HUES6 (cell line): ENCODE measurements around the gene MTMR11.
"Not testable (repeated sequence)": the region's sequence is repeated elsewhere in the genome, so short reads cannot be mapped to it uniquely, and the experiment has no call there.

Experiments
- H3K27ac ChIP-seq: 2 replicates; pipeline ENCODE4 v1.7.0; 2013; ENCODE audit warnings: low read depth, mild to moderate bottlenecking, low read length, inconsistent platforms
- H3K27me3 ChIP-seq: 2 replicates; pipeline ENCODE4 v1.6.1; 2013; ENCODE audit warnings: low read length; ENCODE audit not compliant: control insufficient read depth, insufficient read depth
- H3K36me3 ChIP-seq: 2 replicates; pipeline ENCODE4 v1.6.1; 2013; ENCODE audit warnings: low read length; ENCODE audit not compliant: control insufficient read depth, insufficient read depth
- H3K4me1 ChIP-seq: 2 replicates; pipeline ENCODE4 v1.6.1; 2013; ENCODE audit warnings: low read length; ENCODE audit not compliant: control insufficient read depth, insufficient read depth
- H3K4me3 ChIP-seq: 2 replicates; pipeline ENCODE4 v1.5.1; 2013; ENCODE audit warnings: low read depth, low read length
- H3K9ac ChIP-seq: one replicate; pipeline ENCODE4 v1.6.1; 2013; ENCODE audit warnings: mild to moderate bottlenecking, low read length
- H3K9me3 ChIP-seq: 2 replicates; pipeline ENCODE4 v1.6.1; 2013; ENCODE audit warnings: low read depth, low read length; ENCODE audit not compliant: control insufficient read depth, insufficient read depth

Gene MTMR11

DNA sequence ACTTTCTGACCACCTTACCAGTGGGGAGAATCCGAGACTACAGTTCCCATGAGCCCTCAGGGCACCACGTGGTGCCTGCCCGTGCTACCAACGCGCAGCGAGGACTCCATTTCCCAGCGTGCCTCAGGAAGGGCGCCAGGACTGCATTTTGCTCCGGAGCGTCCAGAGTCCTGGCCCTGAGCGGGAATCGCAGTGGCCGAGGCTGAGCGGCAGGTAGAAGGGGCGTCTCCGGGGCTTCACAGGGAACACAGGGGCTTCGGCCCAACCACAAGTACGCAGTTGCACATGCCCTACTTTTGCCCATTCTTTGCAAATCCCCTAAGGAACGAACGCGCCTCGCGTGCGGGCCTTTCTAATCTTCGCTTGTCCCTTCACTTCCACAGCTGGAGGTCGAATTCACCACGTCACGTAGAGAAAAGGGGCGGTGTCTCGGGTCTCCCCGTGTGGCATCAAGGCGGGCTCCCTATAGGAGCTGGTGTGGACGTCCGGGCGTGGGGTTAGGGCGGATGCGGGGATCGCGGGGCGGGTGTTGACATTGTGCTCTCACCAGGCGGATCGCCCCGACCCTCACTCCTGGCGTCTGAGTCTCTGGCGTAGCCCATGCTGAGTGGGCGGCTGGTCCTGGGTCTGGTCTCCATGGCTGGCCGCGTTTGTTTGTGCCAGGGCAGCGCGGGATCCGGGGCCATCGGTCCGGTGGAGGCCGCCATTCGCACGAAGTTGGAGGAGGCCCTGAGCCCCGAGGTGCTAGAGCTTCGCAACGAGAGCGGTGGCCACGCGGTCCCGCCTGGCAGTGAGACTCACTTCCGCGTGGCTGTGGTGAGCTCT lies 37.0 kb downstream of the MTMR11 start, which contains the start of gene BOLA1:
Gene BOLA1, plus strand, starts transcription at position 109 of the 825 bp plus-strand sequence. Its CDS starts 492 bp downstream, at position 601.
- Histone ChIP-seq H3K4me1 (peaks cover 4% of the 10 kb centered on the region), H3K36me3 (peaks cover 6% of the 10 kb centered on the region), H3K27me3 (no peaks in the 10 kb centered on the region), H3K27ac (peak within 1 kb of the TSS; percentile 53; the same call in 1 of the 2 replicates), H3K9me3 (peaks cover 5% of the 10 kb centered on the region; the same call in 1 of the 2 replicates), H3K4me3 (peak within 1 kb of the TSS; percentile 68), H3K9ac (peak within 1 kb of the TSS; percentile 65)

- peaks cover 5% of the 10 kb centered on the region; the same call in 1 of the 2 replicates for H3K9me3 ChIP-seq
- H3K4me3 ChIP-seq = no peak overlapping the region
- H3K4me1 ChIP-seq = peaks cover 4% of the 10 kb centered on the region
- no peaks in the 10 kb centered on the region for H3K36me3 ChIP-seq
- no peak overlapping the region for H3K9ac ChIP-seq
- no peaks in the 10 kb centered on the region for H3K27me3 ChIP-seq
- no peak overlapping the region for H3K27ac ChIP-seq
Measured at GRCh38 chr1:149896575-149896974, 40.1 kb downstream of the MTMR11 start.

DNA sequence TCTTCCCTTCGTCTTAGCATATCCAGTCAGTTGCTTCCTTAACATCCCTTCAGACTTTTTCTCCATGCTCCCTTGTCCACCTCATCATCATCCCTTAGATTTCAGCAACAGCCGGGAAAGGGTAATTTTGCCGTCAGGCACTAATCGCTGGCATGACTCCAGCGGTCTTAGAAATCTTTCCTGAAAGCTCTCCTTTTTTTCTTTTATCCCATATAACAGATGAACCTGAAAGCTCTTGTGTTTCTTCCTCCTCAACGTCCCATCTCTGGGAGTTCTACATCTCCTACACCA lies 47.7 kb downstream of the MTMR11 start:
- H3K36me3 ChIP-seq = no peaks in the 10 kb centered on the region
- no peaks in the 10 kb centered on the region for H3K9me3 ChIP-seq
- H3K9ac ChIP-seq = peak overlapping the region; percentile 93
- H3K27me3 ChIP-seq = no peaks in the 10 kb centered on the region
- H3K4me1 ChIP-seq = peaks cover 14% of the 10 kb centered on the region
- peak overlapping the region; percentile 67 for H3K4me3 ChIP-seq
- H3K27ac ChIP-seq = peak overlapping the region; percentile 94

DNA sequence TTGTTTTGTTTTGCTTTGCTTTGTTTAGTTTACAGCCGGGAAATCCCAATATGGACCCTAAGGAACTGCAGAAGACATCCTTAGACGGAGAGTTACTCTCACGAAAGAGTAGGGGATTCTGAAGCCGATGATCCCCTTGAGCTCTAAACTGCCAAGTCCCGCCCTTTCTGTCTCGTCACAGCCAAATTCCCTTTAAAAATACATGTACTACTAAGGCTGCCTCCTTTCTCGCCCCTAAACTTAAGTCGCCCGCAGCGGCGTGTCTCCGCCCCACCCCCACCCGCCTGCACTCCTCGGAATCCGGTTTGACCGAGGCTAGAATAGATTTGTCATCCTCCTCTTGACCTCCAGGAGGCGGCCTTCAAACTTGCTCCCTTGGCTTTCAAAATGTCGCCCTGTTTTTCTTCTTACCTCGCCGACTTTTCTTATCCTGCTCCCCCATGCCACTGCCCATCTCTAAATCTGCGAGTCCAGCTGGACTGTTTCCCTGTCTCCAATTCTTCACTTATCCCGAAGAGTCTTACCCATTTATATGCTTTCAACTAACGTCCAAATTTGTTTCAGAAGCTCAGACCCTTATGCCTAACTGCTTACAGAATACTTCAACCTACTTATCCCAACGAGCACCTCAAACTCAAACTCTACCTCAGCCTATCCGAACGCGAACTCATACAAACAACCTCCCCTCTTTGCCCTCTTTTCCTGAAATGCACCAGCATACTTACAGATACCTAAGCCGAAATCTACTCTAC lies 48.3 kb downstream of the MTMR11 start:
- Histone ChIP-seq H3K4me1 (peaks cover 14% of the 10 kb centered on the region), H3K9me3 (no peaks in the 10 kb centered on the region), H3K27me3 (no peaks in the 10 kb centered on the region), H3K4me3 (peak overlapping the region; percentile 67), H3K36me3 (no peaks in the 10 kb centered on the region), H3K27ac (peak overlapping the region; percentile 94), H3K9ac (peak overlapping the region; percentile 93)

DNA sequence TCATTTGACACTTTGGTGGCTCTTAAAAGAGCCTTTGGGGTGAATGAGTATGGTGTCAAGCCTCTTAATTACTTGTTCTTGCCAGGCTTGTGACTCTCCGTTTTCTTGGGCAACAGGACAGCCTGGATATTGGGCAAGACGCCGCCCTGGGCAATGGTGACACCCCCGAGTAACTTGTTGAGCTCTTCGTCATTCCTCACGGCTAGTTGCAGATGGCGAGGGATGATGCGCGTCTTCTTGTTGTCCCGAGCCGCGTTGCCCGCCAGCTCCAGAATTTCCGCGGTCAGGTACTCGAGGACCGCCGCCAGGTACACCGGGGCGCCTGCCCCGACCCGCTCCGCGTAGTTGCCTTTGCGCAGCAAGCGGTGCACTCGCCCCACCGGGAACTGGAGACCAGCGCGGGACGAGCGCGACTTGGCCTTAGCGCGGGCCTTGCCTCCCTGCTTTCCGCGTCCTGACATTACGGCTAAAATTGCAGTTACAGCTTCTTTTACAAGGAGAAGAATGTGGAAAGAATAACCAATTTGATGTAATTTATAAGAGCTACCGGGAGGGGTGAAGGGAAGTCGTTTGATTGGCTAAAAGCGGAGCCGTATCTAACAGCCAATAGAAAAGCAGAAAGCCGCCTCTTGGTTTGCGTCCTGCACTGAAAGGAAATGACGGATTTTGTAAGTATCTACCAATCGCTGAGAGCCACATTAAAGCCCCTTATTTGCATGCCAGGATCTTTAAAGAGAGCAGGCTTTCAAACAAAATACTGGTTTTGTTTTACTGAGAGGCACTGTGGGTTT lies 49.0 kb downstream of the MTMR11 start:
- H3K4me3 ChIP-seq = peak overlapping the region; percentile 67
- peak overlapping the region; percentile 94 for H3K27ac ChIP-seq
- no peaks in the 10 kb centered on the region for H3K9me3 ChIP-seq
- H3K9ac ChIP-seq = peak overlapping the region; percentile 93
- no peaks in the 10 kb centered on the region for H3K36me3 ChIP-seq
- peaks cover 14% of the 10 kb centered on the region for H3K4me1 ChIP-seq
- no peaks in the 10 kb centered on the region for H3K27me3 ChIP-seq

DNA sequence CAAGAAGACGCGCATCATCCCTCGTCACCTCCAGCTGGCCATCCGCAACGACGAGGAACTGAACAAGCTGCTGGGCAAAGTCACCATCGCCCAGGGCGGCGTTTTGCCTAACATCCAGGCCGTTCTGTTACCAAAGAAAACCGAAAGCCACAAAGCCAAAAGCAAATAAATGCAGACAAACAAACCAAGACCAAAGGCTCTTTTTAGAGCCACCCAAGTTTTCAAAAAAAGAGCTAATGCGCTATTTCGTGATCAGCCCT lies 49.6 kb downstream of the MTMR11 start:
- H3K27ac ChIP-seq = peak overlapping the region; percentile 94
- not testable (repeated sequence) for H3K9me3 ChIP-seq, H3K36me3 ChIP-seq, H3K27me3 ChIP-seq
- H3K4me1 ChIP-seq = peaks cover 14% of the 10 kb centered on the region
- H3K9ac ChIP-seq = peak overlapping the region; percentile 93
- H3K4me3 ChIP-seq = peak overlapping the region; percentile 67

DNA sequence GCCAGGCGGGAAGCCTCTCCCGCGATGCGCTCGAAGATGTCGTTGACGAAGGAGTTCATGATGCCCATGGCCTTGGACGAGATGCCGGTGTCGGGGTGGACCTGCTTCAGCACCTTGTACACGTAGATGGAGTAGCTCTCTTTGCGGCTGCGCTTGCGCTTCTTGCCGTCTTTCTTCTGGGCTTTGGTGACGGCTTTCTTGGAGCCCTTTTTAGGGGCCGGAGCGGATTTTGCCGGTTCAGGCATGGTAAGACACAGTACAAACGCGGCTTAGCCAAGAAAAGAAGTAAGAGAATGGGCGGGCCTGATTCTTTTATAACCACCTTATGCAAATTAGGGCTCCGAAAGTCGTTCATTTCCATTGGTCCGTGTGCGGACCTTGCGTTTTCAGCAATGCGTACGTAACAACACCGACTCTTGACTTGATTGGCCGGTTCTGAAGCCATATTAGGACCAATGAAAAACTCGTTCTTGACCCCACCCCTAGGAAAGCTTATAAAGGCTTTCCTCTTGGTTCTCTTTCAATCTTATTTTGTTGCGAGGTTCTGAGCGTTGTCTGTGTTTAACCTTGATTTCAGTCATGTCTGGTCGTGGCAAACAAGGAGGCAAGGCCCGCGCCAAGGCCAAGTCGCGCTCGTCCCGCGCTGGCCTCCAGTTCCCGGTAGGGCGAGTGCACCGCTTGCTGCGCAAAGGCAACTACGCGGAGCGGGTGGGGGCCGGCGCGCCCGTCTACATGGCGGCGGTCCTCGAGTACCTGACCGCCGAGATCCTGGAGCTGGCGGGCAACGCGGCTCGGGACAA lies 50.1 kb downstream of the MTMR11 start:
- H3K4me1 ChIP-seq = peaks cover 14% of the 10 kb centered on the region
- H3K4me3 ChIP-seq = peak overlapping the region; percentile 67
- H3K9ac ChIP-seq = peak overlapping the region; percentile 93
- H3K36me3 ChIP-seq = no peaks in the 10 kb centered on the region
- H3K27ac ChIP-seq = peak overlapping the region; percentile 94
- H3K27me3 ChIP-seq = no peaks in the 10 kb centered on the region
- H3K9me3 ChIP-seq = no peaks in the 10 kb centered on the region

- Histone ChIP-seq H3K4me3 (peak overlapping the region; percentile 67), H3K9ac (peak overlapping the region; percentile 93), H3K27ac (peak overlapping the region; percentile 83)
Measured at GRCh38 chr1:149886121-149886395, 50.6 kb downstream of the MTMR11 start.

GRCh38 chr1:149885339-149886120 lies 51.1 kb downstream of the MTMR11 start:
- H3K27ac ChIP-seq = peak overlapping the region; percentile 83
- no peaks in the 10 kb centered on the region for H3K36me3 ChIP-seq
- peak overlapping the region; percentile 67 for H3K4me3 ChIP-seq
- H3K27me3 ChIP-seq = no peaks in the 10 kb centered on the region
- H3K4me1 ChIP-seq = peaks cover 14% of the 10 kb centered on the region
- H3K9ac ChIP-seq = peak overlapping the region; percentile 93
- H3K9me3 ChIP-seq = no peaks in the 10 kb centered on the region

More at GRCh38 chr1:149886121-149886395, 50.6 kb downstream of the MTMR11 start:
- H3K27me3 ChIP-seq, H3K36me3 ChIP-seq, H3K9me3 ChIP-seq: not testable (repeated sequence)
- peaks cover 14% of the 10 kb centered on the region for H3K4me1 ChIP-seq
